ENCODE data around the gene LRP1. TPM values are rescaled to one million over a fixed set of nuclear protein-coding genes. Genes with fewer than 3 reads are reported as not detected.

Gene LRP1
- polyA plus RNA-seq, 1 donor (not counting 4 experiments of a cell fraction or from before 2014, with no cell fraction given): 4.9 TPM

DNA sequence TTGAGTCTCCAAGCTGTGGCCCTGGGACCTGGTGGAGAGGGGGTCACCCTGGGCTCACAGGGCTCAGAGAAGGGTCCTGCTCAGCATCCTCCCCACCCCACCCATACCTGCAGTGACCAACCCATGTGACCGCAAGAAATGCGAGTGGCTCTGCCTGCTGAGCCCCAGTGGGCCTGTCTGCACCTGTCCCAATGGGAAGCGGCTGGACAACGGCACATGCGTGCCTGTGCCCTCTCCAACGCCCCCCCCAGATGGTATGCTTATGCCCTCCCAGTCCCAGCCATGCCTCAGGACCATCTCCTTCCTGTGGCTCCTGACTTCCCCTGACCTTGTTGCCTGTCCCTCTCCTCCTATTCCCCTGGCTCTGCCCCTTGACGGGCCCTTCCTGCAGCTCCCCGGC, 81.6 kb downstream of the LRP1 start:
- TF ChIP-seq EZH2 (IDR thresholded peaks at IDR 0.05; ENCODE audit: low read length): no peak
- TF ChIP-seq, protein P1, sequence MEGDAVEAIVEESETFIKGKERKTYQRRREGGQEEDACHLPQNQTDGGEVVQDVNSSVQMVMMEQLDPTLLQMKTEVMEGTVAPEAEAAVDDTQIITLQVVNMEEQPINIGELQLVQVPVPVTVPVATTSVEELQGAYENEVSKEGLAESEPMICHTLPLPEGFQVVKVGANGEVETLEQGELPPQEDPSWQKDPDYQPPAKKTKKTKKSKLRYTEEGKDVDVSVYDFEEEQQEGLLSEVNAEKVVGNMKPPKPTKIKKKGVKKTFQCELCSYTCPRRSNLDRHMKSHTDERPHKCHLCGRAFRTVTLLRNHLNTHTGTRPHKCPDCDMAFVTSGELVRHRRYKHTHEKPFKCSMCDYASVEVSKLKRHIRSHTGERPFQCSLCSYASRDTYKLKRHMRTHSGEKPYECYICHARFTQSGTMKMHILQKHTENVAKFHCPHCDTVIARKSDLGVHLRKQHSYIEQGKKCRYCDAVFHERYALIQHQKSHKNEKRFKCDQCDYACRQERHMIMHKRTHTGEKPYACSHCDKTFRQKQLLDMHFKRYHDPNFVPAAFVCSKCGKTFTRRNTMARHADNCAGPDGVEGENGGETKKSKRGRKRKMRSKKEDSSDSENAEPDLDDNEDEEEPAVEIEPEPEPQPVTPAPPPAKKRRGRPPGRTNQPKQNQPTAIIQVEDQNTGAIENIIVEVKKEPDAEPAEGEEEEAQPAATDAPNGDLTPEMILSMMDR (optimal IDR thresholded peaks at IDR 0.05 in 1 of 3, IDR thresholded peaks at IDR 0.05 in 1 of 3, conservative IDR thresholded peaks at IDR 0.05 in 1 of 3; ENCODE audit: extremely low read depth in 1 of 3, insufficient read depth in 2 of 3, low read length in 3 of 3): no peak

DNA sequence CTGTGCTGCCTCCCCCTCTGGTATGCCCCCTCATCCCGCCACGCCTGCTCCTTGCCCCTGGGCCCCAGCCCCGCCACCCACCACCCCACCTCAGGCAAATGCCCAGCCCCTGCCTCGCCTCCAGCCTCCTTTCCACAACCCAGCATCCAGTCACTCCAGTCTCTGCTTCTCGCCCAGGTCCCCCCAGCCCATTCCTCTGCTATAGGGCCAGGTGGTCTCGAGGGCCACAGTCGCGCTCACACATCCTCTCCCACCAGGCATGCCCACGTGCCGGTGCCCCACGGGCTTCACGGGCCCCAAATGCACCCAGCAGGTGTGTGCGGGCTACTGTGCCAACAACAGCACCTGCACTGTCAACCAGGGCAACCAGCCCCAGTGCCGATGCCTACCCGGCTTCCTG, 82.2 kb downstream of the LRP1 start:
- FAIRE-seq: no peak
- Histone ChIP-seq H3K27me3 (ENCODE audit: control insufficient read depth, extremely low read depth, insufficient read depth, low read length) (peaks cover 10% of the 10 kb centered on the region), H3K79me2 (ENCODE audit: control insufficient read depth, insufficient read depth, low read length) (no peaks in the 10 kb centered on the region)

More for the DNA sequence above, 81.6 kb downstream of the LRP1 start:
- Histone ChIP-seq H3K27me3 (ENCODE audit: control insufficient read depth, extremely low read depth, insufficient read depth, low read length) (peaks cover 4% of the 10 kb centered on the region), H3K36me3 (ENCODE audit: control insufficient read depth in 2 of 2, extremely low read depth in 1 of 2, insufficient read depth in 2 of 2, low read length in 2 of 2) (peaks cover 0 to 20% of the 10 kb centered on the region in 2 experiments), H2AFZ (ENCODE audit: control insufficient read depth, low read length) (no peak overlapping the region), H3K4me1 (ENCODE audit: control insufficient read depth, extremely low read depth, insufficient read depth, low read length) (peaks cover 10% of the 10 kb centered on the region), H3K9me3 (ENCODE audit: control insufficient read depth, low read depth, low read length) (no peaks in the 10 kb centered on the region), H3K79me2 (ENCODE audit: control insufficient read depth, insufficient read depth, low read length) (no peaks in the 10 kb centered on the region), H3K27ac (ENCODE audit: control insufficient read depth, insufficient read depth, low read length) (no peak overlapping the region), H3K9me1 (ENCODE audit: control insufficient read depth, extremely low read depth, insufficient read depth, low read length) (no peaks in the 10 kb centered on the region), H4K20me1 (ENCODE audit: control insufficient read depth, extremely low read depth, insufficient read depth, low read length) (no peaks in the 10 kb centered on the region), H3K9ac (ENCODE audit: control insufficient read depth, extremely low read depth, insufficient read depth, low read length) (no peak overlapping the region), H3K4me3 (ENCODE audit: control insufficient read depth in 2 of 3, extremely low read depth in 1 of 3, insufficient read depth in 2 of 3, low read depth in 1 of 3, low read length in 3 of 3) (no peak overlapping the region), H3K4me2 (ENCODE audit: control insufficient read depth, extremely low read depth, insufficient read depth, low read depth, low read length) (no peak overlapping the region)
- dilution Hi-C loops (cut with MboI; ENCODE audit: extremely low pct_ligation_motif_present, low sequenced_read_pairs): no loop called here
- DNase-seq (ENCODE audit: low read depth, low spot score): no peak
- FAIRE-seq: no peak

More for the DNA sequence above, 82.2 kb downstream of the LRP1 start:
- no peaks in the 10 kb centered on the region for H3K9me3 ChIP-seq (ENCODE audit: control insufficient read depth, low read depth, low read length)
- H3K4me3 ChIP-seq (ENCODE audit: control insufficient read depth in 2 of 3, extremely low read depth in 1 of 3, insufficient read depth in 2 of 3, low read depth in 1 of 3, low read length in 3 of 3): no peak overlapping the region
- no peak for TF ChIP-seq EZH2 (IDR thresholded peaks at IDR 0.05; ENCODE audit: low read length)
- TF ChIP-seq, protein P1 (optimal IDR thresholded peaks at IDR 0.05 in 1 of 3, IDR thresholded peaks at IDR 0.05 in 1 of 3, conservative IDR thresholded peaks at IDR 0.05 in 1 of 3; ENCODE audit: extremely low read depth in 1 of 3, insufficient read depth in 2 of 3, low read length in 3 of 3): no peak
- H3K4me1 ChIP-seq (ENCODE audit: control insufficient read depth, extremely low read depth, insufficient read depth, low read length): peaks cover 12% of the 10 kb centered on the region
- H3K4me2 ChIP-seq (ENCODE audit: control insufficient read depth, extremely low read depth, insufficient read depth, low read depth, low read length): no peak overlapping the region
- no peak overlapping the region for H3K27ac ChIP-seq (ENCODE audit: control insufficient read depth, insufficient read depth, low read length)
- peaks cover 0 to 17% of the 10 kb centered on the region in 2 experiments for H3K36me3 ChIP-seq (ENCODE audit: control insufficient read depth in 2 of 2, extremely low read depth in 1 of 2, insufficient read depth in 2 of 2, low read length in 2 of 2)
- no peaks in the 10 kb centered on the region for H4K20me1 ChIP-seq (ENCODE audit: control insufficient read depth, extremely low read depth, insufficient read depth, low read length)
- dilution Hi-C loops (cut with MboI; ENCODE audit: extremely low pct_ligation_motif_present, low sequenced_read_pairs): no loop called here
- DNase-seq (ENCODE audit: low read depth, low spot score): no peak
- no peak overlapping the region for H2AFZ ChIP-seq (ENCODE audit: control insufficient read depth, low read length)
- no peaks in the 10 kb centered on the region for H3K9me1 ChIP-seq (ENCODE audit: control insufficient read depth, extremely low read depth, insufficient read depth, low read length)
- H3K9ac ChIP-seq (ENCODE audit: control insufficient read depth, extremely low read depth, insufficient read depth, low read length): no peak overlapping the region
